ENCODE measurements around the gene PRSS22. TPM values are rescaled to one million over a fixed set of nuclear protein-coding genes. Genes with fewer than 3 reads are reported as not detected.

The PRSS22 gene
- total and polyA plus RNA-seq, 9 donors = 0.10 to 7.2 (median 1.2) TPM; not detected in 3

DNA sequence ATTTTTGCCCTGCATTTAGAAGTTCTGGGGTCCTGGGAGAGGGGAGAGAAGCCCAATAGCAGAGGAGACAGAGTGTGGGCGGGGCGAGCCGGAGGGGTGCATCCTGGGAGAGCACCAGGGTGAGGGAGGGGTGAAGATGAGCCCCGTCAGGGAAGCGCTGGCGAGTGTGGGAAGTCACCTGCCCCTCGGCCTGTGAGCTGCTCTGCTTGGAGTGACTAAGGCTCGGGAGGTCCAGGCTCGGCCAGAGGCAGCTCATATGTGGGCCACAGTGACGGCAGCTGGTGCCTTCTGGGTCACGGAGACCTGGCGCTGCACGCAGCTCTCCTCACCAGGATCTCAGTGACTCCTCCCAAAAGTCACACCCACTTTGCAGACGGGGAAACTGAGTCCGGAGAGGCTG, 26.8 kb downstream of the PRSS22 start:
- Histone ChIP-seq H3K9me3 (no peaks in the 10 kb centered on the region), H3K4me3 (no peak overlapping the region), H3K4me1 (ENCODE audit: insufficient read depth) (no peaks in the 10 kb centered on the region), H3K36me3 (no peaks in the 10 kb centered on the region), H3K27ac (no peak overlapping the region), H3K27me3 (no peaks in the 10 kb centered on the region)
- TF ChIP-seq EP300 (IDR thresholded peaks at IDR 0.05) (no peak), POLR2A (IDR thresholded peaks at IDR 0.05) (no peak)
- TF ChIP-seq, protein P1, sequence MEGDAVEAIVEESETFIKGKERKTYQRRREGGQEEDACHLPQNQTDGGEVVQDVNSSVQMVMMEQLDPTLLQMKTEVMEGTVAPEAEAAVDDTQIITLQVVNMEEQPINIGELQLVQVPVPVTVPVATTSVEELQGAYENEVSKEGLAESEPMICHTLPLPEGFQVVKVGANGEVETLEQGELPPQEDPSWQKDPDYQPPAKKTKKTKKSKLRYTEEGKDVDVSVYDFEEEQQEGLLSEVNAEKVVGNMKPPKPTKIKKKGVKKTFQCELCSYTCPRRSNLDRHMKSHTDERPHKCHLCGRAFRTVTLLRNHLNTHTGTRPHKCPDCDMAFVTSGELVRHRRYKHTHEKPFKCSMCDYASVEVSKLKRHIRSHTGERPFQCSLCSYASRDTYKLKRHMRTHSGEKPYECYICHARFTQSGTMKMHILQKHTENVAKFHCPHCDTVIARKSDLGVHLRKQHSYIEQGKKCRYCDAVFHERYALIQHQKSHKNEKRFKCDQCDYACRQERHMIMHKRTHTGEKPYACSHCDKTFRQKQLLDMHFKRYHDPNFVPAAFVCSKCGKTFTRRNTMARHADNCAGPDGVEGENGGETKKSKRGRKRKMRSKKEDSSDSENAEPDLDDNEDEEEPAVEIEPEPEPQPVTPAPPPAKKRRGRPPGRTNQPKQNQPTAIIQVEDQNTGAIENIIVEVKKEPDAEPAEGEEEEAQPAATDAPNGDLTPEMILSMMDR (IDR thresholded peaks at IDR 0.05) = no peak
- no peak for DNase-seq
- intact Hi-C loops (cut with DNase I) = no loop called here
- 54 to 62% (median 60%) methylated on average over 15 of the region's 15 CpGs for WGBS, 3 donors

DNA sequence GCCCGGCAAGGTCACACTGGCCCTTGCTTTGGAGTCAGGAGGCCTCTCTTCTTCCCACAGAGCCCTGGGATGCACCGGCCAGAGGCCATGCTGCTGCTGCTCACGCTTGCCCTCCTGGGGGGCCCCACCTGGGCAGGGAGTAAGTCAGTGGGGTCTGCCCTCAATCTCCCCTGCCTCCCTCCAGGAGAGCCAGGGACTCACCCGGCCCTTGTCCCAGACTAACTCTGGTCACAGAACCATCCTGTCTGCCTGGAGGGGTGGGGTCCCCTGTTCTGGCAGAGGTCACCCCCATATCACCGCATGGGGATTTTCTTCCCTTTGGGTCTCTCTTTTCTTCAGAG, 27.6 kb downstream of the PRSS22 start:
- no peak for DNase-seq
- WGBS, 3 donors = 58 to 74% (median 72%) methylated on average over 5 of the region's 5 CpGs
- intact Hi-C loops (cut with DNase I) = no loop called here
- TF ChIP-seq POLR2A (IDR thresholded peaks at IDR 0.05) (no peak), EP300 (IDR thresholded peaks at IDR 0.05) (no peak)
- TF ChIP-seq, protein P1 (IDR thresholded peaks at IDR 0.05) = no peak
- Histone ChIP-seq H3K4me1 (ENCODE audit: insufficient read depth) (no peaks in the 10 kb centered on the region), H3K4me3 (no peak overlapping the region), H3K36me3 (no peaks in the 10 kb centered on the region), H3K9me3 (no peaks in the 10 kb centered on the region), H3K27me3 (no peaks in the 10 kb centered on the region), H3K27ac (no peak overlapping the region)

DNA sequence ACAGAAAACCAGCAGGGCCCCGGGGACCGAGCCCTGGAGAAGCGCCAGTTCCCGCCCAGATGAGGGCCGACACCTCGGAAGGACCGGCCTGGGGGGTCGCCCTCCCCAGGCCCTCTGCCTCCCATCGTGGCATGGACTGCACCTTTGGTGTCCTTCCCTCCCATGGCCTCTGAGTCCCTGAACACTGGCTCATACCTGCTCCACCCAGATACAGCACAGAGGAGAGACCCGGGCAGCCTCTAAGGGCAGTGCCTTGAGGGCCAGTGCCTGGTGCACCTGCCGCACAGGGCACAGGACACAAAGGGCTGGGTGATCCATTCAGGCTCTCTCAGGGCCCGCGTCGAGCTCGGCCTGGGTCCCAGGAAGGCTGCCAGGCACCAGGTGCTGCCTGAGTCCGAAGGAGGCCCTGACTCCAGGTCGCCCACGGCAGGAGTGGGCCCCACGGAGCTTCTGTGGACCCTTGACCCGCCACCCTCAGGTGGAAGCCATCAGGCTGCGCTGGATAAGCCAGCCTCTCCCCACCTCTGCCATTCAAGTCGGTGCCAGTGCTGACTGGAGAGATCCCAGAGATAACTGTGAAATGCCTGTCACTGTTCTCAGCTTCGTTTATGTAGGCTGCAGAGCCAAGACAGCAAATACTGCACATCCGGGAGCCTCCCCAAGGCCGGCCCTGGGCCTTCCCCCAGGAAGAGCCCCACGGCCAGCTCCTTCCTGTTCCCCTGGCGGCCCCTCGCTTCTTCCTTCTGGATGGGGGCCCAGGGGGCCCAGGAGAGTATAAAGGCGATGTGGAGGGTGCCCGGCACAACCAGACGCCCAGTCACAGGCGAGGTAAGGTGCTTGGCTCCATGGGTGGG, 28.2 kb downstream of the PRSS22 start, which contains the start of gene ZG16B:
Gene ZG16B, plus strand, starts transcription at position 803 of the 854 bp plus-strand sequence. CDS start 139 bp downstream, outside the sequence.
- Histone ChIP-seq H3K27me3 (no peaks in the 10 kb centered on the region), H3K4me3 (no peak within 1 kb of the TSS), H3K9me3 (no peaks in the 10 kb centered on the region), H3K27ac (no peak within 1 kb of the TSS), H3K36me3 (no peaks in the 10 kb centered on the region), H3K4me1 (ENCODE audit: insufficient read depth) (no peaks in the 10 kb centered on the region)
- TF ChIP-seq, protein P1 (IDR thresholded peaks at IDR 0.05) = no peak
- TF ChIP-seq EP300 (IDR thresholded peaks at IDR 0.05) = no peak
- TF ChIP-seq POLR2A (IDR thresholded peaks at IDR 0.05) = no peak
- intact Hi-C loops (cut with DNase I) = no loop called here
- 54 to 61% (median 57%) methylated on average over 32 of the region's 32 CpGs for WGBS, 3 donors
- DNase-seq = no peak

DNA sequence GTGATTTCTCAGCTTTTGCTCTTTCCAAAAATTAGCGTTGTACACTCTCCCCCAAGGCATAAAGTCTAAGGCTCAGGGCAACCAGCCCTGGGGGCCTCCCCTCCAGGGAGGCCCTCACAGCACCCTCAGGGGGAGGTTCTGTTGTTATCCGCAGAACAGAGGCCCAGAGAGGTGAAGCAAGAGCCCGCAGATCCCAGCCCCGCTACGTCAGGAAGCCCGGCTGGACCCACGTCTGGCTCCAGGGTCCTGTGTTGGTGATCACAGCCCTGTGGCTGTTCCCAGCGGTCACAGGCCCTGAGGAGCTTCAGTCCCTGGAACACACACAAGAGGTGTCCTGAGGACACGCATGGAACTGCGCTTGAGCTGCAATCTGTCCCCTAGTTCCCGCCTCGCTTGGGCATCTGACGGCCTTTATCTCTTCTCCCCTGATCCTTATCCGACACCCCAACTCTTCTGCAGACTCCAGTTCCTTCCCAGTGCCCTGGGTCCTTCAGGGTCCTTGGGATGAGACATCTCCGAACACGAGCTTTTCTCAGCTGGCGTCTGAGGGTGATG, 29.0 kb downstream of the PRSS22 start:
- no peaks in the 10 kb centered on the region for H3K36me3 ChIP-seq
- WGBS, 3 donors = 80 to 84% (median 82%) methylated on average over 17 of the region's 17 CpGs
- no peaks in the 10 kb centered on the region for H3K4me1 ChIP-seq (ENCODE audit: insufficient read depth)
- TF ChIP-seq EP300 (IDR thresholded peaks at IDR 0.05) = no peak
- TF ChIP-seq, protein P1 (IDR thresholded peaks at IDR 0.05) = no peak
- TF ChIP-seq POLR2A (IDR thresholded peaks at IDR 0.05) = no peak
- DNase-seq = no peak
- no peaks in the 10 kb centered on the region for H3K9me3 ChIP-seq
- no peaks in the 10 kb centered on the region for H3K27me3 ChIP-seq
- no peak overlapping the region for H3K4me3 ChIP-seq
- intact Hi-C loops (cut with DNase I) = no loop called here
- no peak overlapping the region for H3K27ac ChIP-seq
